Fibroblast of gingiva (primary cell): ENCODE data around the gene PLK2.
A peak's percentile ranks its signal among the peaks of the same experiment; 100 is the strongest.

Source experiments
- DNase-seq: peaks from one replicate; pipeline ENCODE4 v3.0.0-alpha.2; 2011; ENCODE audit warnings: low read depth

PLK2 gene

GRCh38 chr5:58477760-58478376 is 18.0 kb upstream of the PLK2 start:
- DNase-seq: no peak

- DNase-seq: no peak
Measured at GRCh38 chr5:58475404-58475803, 15.5 kb upstream of the PLK2 start.

- no peak for DNase-seq
Measured at GRCh38 chr5:58469896-58470295, 10.0 kb upstream of the PLK2 start.

- DNase-seq: no peak
Measured at GRCh38 chr5:58466939-58467338, 7.1 kb upstream of the PLK2 start.

GRCh38 chr5:58462623-58463230 is 2.8 kb upstream of the PLK2 start:
- peak; percentile 50 for DNase-seq

GRCh38 chr5:58462154-58462553 is 2.3 kb upstream of the PLK2 start:
- no peak for DNase-seq

GRCh38 chr5:58460732-58461286 is 923 bp upstream of the PLK2 start:
- DNase-seq: peak; percentile 79

GRCh38 chr5:58459146-58460001 is 512 bp downstream of the PLK2 start:
- DNase-seq: peak; percentile 23

- DNase-seq: no peak
Measured at GRCh38 chr5:58458743-58459145, 1.1 kb downstream of the PLK2 start.

GRCh38 chr5:58458141-58458742 is 1.6 kb downstream of the PLK2 start:
- no peak for DNase-seq

- DNase-seq: no peak
Measured at GRCh38 chr5:58457050-58457449, 2.8 kb downstream of the PLK2 start.

GRCh38 chr5:58456486-58456885 is 3.4 kb downstream of the PLK2 start:
- DNase-seq: no peak

- DNase-seq: no peak
Measured at GRCh38 chr5:58456026-58456425, 3.9 kb downstream of the PLK2 start.

GRCh38 chr5:58455480-58455879 is 4.4 kb downstream of the PLK2 start:
- DNase-seq: no peak

- DNase-seq: no peak
Measured at GRCh38 chr5:58455066-58455465, 4.8 kb downstream of the PLK2 start.

GRCh38 chr5:58454025-58454424 is 5.9 kb downstream of the PLK2 start:
- no peak for DNase-seq

GRCh38 chr5:58453306-58453705 is 6.6 kb downstream of the PLK2 start:
- DNase-seq: no peak

GRCh38 chr5:58452566-58453258 is 7.2 kb downstream of the PLK2 start:
- no peak for DNase-seq

GRCh38 chr5:58451732-58452565 is 7.9 kb downstream of the PLK2 start:
- no peak for DNase-seq

- DNase-seq: no peak
Measured at GRCh38 chr5:58450811-58451629, 8.9 kb downstream of the PLK2 start.
